NCI-H1436 (cell line): ENCODE data around the gene ZNF180.
A peak's percentile ranks its signal among the peaks of the same experiment; 100 is the strongest.
"Not testable (repeated sequence)": the region's sequence is repeated elsewhere in the genome, so short reads cannot be mapped to it uniquely, and the experiment has no call there.

ENCODE experiments used
- DNase-seq: peaks from one replicate; lab custom pipeline; 2025; lab: John Stamatoyannopoulos, UW

Gene ZNF180

DNA sequence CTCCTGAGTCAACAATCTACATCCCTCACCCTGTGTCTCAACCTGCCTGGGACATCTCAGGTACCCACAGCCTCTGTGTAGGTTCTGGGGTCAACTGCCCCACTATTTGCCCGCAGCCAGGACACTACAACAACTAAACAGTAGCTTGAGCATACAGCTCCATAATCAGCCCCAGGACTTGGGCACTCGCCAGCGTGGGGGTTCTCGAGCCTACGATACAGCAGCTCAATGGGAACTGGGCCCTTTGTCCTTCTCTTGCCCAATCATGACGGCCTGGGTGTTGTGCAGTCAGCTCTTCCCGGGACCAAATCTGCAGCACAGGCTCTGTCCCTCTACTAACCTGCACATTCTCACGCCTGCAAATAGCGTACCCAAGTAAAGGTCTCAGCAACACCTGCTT is 1.3 kb downstream of the ZNF180 start:
- no peak for DNase-seq

DNA sequence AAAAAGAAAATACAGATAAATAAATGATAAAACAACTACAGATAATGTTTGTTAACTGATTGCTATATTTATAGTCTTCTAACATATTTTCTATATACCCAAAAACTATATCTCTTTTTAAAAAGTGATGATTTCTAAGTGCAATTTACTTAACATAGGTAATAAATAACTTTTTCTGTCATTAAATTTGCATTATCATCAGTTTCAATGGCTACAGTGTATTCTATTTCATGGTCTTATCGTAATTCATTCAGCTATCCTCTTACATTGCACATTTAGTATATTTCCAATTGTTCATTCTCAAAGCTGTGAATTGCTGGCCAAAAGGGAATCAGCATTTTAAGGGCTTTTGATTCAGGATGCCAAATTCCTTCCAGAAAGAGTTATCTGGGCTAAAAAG is 3.6 kb downstream of the ZNF180 start:
- no peak for DNase-seq

DNA sequence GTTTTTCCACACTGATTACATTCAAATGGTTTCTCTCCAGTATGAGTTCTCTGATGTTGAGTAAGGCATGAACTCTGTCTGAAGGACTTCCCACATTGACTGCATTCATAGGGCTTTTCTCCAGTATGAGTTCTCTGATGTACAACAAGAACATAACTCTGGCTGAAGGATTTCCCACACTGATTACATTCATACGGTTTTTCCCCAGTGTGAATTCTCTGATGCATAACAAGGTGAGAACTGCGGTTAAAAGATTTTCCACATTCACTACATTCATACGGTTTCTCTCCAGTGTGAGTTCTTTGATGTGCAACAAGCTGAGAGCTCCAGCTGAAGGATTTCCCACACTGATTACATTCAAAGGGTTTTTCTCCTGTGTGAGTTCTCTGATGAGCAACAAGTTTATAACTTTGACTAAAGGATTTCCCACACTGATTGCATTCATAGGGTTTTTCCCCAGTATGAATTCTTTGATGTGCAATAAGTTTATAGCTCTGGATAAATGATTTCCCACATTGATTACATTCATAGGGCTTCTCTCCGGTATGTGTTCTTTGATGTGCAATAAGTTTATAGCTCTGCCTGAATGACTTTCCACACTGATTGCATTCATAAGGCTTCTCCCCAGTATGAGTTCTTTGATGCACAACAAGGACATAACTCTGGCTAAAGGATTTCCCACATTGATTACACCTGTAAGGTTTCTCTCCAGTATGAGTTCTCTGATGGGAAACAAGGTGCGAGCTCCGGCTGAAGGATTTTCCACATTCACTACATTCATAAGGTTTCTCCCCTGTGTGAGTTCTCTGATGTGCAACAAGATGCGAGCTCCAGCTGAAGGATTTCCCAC is 23.5 kb downstream of the ZNF180 start:
- DNase-seq = peak; percentile 5

DNA sequence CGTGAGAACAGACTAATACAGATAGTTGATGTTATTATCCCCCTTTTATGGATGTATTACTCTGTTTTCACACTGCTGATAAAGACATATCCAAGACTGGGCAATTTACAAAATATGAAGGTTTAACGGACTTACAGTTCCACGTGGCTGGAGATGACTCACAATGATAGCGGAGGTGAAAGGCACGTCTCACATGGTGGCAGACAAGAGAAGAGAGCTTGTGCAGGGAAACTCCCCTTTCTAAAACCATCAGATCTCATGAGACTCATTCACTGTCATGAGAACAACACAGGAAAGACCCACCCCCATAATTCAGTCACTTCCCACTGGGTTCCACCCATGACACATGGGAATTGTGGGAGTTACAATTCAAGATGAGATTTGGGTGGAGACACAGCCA is 31.6 kb downstream of the ZNF180 start:
- not testable (repeated sequence) for DNase-seq

DNA sequence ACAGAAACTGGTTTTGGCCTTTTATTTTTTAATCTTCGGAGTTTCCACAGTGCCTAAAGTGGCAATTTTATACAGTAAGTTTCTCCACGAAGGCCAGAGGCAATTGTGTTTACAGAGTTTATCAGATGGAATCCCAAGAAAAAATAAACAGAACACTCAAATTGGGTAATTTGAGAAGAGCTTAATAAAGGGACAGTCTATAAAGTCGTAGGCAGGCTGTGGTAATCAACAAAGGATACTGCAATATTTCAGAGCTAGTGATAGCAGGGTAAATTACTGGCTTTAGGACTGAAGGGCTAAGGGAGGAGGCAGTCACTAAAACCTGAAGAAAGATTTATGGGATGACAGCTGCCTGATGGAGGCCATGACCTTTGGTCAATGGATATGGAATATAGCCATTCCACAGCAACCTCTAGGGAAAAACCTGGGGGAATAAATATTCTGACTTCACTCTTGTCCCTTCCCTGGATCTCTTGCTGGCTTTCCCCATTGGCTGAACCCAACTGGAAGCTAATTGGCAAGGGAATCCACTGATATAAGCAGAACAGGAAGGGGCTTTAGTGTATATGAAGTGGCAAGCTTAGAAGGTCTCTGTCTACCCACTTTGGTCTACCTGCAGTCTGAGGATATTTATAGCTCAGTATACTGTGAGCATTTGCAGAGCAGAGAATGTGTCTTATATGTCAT is 37.6 kb downstream of the ZNF180 start:
- not testable (repeated sequence) for DNase-seq

DNA sequence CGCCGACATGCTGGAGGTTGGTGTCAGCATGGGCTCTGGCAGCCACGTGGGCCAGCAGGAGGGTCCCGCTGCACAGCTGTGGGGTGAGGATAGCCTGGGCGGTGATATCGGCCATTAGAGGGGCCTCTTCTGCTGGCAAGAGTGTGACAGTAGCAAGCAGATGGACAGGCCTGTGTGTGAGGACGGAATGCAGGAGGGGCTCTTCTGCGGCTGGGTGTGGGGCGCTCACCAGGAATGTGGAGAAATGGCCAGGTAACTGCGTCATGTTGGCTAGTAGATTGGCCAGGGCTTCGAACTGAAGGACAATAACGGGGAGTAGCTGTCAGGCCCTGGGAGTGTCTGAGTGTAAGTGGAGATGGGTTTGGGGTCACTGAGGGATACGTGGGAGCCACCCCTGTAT is 44.3 kb downstream of the ZNF180 start:
- DNase-seq = not testable (repeated sequence)

DNA sequence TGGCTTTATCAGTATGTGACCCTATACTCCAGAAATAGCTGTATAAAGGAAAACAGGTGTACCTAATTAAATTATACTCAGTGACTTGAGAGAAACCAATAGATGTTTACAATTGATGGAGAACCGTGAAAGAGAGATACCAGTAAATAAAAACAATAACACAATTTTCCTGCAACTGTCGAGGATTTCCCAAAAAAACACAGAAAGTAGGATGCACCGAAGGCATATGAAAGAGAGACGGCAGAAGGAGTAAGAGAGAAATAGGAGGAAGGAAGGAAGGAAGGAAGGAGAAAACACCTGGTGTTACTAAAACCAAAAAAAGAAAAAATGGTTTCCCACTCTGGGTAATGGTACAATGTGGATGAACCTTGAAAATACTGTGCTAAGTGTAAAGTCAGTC is 45.2 kb downstream of the ZNF180 start:
- DNase-seq = no peak

DNA sequence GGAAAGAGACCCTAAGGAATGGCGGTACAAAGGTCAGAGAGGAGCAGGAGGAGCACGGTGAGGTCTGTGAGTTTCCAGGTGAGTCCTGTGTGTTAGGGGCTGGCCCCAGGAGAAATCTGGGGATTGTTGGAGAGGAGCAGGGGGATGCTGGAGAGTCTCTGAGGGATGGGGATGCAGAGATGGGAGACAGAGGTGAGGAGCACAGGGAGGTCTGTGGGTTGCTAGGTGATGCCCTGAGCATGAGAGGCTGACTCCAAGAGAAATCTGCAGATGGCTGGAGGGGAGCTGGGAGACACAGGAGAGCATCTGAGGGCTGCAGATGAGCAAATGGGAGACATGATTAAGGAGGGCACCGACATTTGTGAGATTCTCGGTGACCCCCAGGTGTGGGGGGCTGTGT is 48.0 kb downstream of the ZNF180 start:
- DNase-seq = no peak

DNA sequence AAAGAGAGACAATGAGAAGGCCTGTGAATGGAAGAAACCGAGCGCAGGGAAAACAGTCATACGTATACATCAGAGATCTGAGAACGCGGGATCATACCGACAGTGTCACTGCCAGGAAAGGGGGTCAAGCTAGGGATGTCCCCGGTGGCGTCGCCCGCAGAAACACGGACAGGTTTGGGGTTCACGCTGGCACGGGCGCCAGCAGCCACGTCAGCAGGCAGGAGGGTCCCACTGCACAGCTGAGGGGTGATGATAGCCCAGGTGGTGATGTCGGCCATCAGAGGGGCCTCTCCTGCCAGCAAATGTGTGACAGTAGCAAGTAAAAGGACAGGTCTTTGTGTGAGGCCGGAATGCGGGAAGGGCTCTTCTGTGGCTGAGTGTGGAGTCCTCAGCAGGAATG is 48.6 kb downstream of the ZNF180 start:
- DNase-seq = no peak

DNA sequence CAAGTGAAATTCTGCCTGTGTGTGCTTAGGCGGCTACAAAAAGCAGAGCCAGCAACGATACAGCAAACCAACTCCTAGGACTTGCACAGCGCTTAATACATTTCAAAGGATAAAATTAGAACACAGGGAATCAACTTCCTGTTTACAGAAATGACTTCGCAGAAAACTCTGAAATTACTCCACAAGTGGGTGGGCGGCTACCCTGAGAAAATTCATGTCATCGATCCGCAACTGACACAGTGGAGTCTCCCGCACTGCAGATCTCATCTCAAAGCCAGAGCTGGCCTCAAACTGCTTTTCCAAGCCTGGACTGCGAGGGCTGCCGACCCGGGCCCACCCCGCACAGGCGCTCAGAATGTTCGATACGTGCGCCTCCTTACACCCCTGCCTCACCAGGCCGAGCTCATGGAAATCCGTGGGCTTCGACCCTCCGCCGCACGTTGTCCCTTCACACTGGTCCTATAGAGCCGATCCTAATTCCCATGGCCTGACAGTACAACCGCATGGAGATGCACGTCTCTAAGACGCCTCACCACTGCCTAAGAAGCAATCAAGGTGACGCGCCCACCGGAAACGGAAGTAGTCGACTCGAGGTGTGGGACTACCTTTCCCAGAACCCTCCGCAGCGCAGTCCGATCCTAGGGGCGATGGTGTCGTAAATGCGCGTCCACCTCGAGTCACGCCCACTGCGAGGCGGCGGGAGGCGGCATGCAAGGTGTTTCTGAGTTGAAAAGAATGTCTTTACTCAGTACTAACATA is 52.2 kb downstream of the ZNF180 start, which contains the start of gene ZNF229:
ZNF229 (minus strand) TSS at position 557 of the 759 bp plus-strand sequence. CDS start 5,625 bp downstream, outside the sequence.
- peak; percentile 83 for DNase-seq

DNA sequence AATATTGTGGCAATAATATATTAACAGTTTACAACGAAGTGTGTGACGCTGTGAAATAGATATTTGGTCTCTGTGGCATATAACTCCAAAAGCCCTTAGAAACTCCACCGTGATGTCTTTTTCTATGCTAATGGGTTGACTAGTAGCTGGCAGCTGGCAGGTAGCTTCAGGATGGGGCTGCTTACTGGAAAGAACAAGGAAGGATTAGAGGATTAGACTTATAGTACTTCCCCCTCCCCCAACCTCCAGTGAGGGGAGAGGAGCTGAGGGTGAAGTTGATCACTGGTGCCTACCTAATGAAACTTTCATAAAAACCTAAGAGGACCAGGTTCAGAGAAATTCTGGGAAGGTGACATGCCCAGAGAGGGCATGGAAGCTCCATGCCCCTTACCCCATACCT is 61.9 kb downstream of the ZNF180 start:
- DNase-seq = no peak

DNA sequence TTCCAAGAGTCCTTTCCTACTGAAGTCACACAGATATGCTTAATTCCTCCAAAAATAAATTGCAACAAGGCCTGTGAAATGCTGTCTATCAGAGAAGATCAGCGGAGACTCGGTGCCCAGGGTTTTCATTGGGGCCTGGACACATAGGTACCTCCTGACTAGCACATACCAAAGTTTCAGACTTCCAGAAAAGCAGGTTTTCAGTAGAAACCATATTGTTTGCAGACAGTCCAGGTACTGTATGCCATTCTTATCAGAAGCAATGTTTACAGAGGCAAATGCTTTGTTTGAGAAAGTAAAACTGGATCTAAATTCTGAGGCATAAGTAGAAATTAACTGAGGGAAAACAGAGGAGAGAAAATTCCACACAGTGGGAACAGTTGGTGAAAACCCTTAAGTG is 64.9 kb downstream of the ZNF180 start:
- no peak for DNase-seq

DNA sequence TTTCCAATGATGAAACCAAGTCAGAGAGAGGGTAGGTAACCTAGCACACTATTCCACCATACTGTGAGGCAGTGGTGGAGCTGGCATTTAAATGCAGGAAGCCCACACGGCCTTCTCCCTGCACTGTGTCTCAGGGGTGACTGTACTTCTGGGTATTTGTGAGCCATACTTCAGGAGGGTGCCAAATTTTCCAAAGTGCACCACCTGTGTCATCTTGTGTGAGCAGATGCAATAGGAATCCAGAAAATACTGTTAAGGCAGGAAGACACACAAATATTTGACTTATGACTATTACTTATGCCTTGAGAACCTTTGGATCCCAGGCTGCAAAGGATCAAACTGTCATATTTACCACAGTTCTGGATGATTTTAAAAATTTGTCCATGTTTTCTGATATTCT is 69.4 kb downstream of the ZNF180 start:
- DNase-seq = no peak
